ENCODE measurements around the gene TPP2.

GRCh38 chr13:102606537-102607309, 9.9 kb downstream of the TPP2 start:
- TF ChIP-seq CTCF (conservative IDR thresholded peaks at IDR 0.05) (no peak), ZFX (IDR thresholded peaks at IDR 0.05) (no peak)
